ENCODE measurements around the gene CELSR1.

DNA sequence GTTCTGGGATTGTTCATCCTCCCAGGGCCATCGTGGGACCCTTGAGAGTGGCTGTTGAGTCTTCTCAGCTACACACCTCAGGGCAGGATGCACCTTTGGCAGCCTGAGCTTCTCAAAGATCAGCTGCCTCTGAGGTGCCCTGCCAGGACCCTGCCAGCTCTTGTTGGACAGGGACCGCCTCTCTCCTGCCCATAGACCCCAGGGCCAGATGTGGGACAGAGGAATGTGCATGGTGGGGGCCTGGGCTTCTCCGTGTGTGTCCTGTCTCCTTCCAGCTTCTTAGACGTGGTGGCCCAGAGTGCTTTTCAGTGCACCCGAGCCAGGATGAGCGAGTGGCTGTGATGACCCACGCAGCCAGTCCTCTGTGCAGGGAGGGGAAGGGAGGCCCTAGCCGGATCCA, 207.8 kb downstream of the CELSR1 start:
- no peak for TF ChIP-seq POLR2A (IDR thresholded peaks at IDR 0.05)
- TF ChIP-seq POLR2AphosphoS5 (IDR thresholded peaks at IDR 0.05): no peak
